Measurements from ENCODE around the gene PLVAP. TPM values are rescaled to one million over a fixed set of nuclear protein-coding genes. Genes with fewer than 3 reads are reported as not detected.

PLVAP gene
- total RNA-seq, 2 donors from 2014 or later = 48.3 to 83.7 TPM

DNA sequence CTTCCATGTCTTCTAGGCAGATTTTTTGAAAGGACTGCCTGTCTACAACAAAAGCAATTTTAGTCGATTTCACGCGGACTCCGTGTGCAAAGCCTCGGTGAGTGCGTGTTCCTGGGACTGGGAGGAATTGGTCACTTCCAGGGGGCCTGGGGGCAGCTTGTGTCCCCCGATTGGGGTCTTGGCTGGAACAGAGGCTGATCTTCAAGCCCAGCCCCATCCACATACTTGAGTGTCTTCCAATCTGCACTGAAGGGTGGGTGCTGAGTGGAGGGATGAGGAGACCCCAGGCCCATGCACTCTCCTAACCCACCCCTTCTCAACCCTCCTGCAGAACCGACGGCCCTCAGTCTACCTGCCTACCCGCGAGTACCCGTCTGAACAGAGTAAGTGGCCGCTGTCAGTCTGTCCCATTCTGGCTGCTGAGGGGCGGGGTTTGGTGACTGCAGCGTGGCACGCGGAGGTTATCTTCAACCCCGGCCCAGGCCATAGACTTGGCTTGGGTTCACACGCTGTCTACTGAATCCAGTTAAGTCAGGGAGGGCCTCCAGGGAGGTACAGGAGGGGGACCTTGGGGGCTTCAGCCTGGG is 63.0 kb downstream of the PLVAP start:
- no peak overlapping the region for H3K27ac ChIP-seq
- no peaks in the 10 kb centered on the region for H3K9me3 ChIP-seq
- H3K27me3 ChIP-seq = no peaks in the 10 kb centered on the region
- TF ChIP-seq, protein P1, sequence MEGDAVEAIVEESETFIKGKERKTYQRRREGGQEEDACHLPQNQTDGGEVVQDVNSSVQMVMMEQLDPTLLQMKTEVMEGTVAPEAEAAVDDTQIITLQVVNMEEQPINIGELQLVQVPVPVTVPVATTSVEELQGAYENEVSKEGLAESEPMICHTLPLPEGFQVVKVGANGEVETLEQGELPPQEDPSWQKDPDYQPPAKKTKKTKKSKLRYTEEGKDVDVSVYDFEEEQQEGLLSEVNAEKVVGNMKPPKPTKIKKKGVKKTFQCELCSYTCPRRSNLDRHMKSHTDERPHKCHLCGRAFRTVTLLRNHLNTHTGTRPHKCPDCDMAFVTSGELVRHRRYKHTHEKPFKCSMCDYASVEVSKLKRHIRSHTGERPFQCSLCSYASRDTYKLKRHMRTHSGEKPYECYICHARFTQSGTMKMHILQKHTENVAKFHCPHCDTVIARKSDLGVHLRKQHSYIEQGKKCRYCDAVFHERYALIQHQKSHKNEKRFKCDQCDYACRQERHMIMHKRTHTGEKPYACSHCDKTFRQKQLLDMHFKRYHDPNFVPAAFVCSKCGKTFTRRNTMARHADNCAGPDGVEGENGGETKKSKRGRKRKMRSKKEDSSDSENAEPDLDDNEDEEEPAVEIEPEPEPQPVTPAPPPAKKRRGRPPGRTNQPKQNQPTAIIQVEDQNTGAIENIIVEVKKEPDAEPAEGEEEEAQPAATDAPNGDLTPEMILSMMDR (IDR thresholded peaks at IDR 0.05) = no peak
- H3K36me3 ChIP-seq = peaks cover 19% of the 10 kb centered on the region
- DNase-seq (ENCODE audit: low spot score) = no peak
- peaks cover 0 to 26% of the 10 kb centered on the region in 2 donors for H3K4me1 ChIP-seq
- no peak overlapping the region for H3K4me3 ChIP-seq

DNA sequence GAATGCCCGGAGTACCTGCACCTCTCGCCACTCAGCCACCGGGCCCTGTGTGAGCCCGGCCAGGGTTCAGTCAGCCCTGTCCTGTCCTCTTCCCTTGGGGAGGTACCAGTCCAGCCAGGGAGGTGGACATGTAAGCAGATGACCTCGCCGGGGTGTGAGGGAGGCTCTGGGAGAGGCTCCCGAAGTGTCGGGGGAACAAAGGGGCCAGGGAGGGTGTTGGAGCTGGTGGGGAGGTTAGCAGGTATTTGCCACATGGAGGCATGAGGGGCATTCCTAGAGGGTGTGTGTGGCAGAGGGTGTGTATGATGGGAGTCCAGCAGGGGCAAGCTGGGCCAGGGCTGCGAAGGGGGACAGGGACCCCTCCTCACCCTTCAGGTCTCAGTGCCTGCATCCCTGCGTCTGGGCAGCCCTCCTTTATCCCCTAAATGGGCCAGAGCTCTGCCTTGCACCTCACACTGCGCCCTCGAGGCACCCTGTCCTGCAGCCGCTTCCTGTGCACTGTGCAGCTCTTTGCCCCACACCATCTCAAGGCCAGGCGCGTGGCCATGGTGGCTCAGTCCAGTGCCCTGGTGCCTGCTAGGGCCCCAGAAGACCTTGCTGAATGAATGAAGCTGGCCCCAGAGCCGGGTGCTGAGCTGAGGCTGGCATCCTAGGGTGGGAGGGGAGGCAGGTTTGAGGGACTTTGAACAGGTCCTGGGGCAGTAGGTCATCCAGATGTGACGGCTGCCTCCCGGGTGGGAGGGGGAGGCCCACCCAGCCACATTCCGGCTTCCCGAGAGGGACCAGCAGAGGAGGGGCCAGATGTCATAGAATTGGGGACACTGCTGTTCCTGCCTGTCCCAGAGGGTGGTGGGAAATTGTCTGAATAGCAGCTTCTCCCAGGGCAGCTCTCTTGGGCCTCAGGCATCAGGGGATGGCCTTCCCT is 64.7 kb downstream of the PLVAP start:
- DNase-seq (ENCODE audit: low spot score) = no peak
- no peak overlapping the region for H3K27ac ChIP-seq
- no peaks in the 10 kb centered on the region for H3K27me3 ChIP-seq
- H3K36me3 ChIP-seq = peaks cover 19% of the 10 kb centered on the region
- peaks cover 0 to 36% of the 10 kb centered on the region in 2 donors for H3K4me1 ChIP-seq
- H3K9me3 ChIP-seq = no peaks in the 10 kb centered on the region
- TF ChIP-seq, protein P1 (IDR thresholded peaks at IDR 0.05) = no peak
- H3K4me3 ChIP-seq = no peak overlapping the region

- Histone ChIP-seq H3K27me3 (no peaks in the 10 kb centered on the region), H3K9me3 (no peaks in the 10 kb centered on the region), H3K27ac (no peak overlapping the region), H3K36me3 (peaks cover 19% of the 10 kb centered on the region), H3K4me1 (peaks cover 0 to 44% of the 10 kb centered on the region in 2 donors), H3K4me3 (no peak overlapping the region)
- TF ChIP-seq, protein P1 (IDR thresholded peaks at IDR 0.05) = no peak
- no peak for DNase-seq (ENCODE audit: low spot score)
These were observed 65.5 kb downstream of the PLVAP start for GRCh38 chr19:17311455-17312188.

GRCh38 chr19:17309965-17310461 is 67.1 kb downstream of the PLVAP start:
- Histone ChIP-seq H3K4me3 (peak overlapping the region; percentile 84 to 99), H3K4me1 (peaks cover 0 to 56% of the 10 kb centered on the region in 2 donors), H3K36me3 (peaks cover 9% of the 10 kb centered on the region), H3K9me3 (no peaks in the 10 kb centered on the region), H3K27ac (peak overlapping the region; percentile 60 to 83), H3K27me3 (no peaks in the 10 kb centered on the region)
- TF ChIP-seq, protein P1 (IDR thresholded peaks at IDR 0.05) = no peak
- DNase-seq (ENCODE audit: low spot score) = no peak

DNA sequence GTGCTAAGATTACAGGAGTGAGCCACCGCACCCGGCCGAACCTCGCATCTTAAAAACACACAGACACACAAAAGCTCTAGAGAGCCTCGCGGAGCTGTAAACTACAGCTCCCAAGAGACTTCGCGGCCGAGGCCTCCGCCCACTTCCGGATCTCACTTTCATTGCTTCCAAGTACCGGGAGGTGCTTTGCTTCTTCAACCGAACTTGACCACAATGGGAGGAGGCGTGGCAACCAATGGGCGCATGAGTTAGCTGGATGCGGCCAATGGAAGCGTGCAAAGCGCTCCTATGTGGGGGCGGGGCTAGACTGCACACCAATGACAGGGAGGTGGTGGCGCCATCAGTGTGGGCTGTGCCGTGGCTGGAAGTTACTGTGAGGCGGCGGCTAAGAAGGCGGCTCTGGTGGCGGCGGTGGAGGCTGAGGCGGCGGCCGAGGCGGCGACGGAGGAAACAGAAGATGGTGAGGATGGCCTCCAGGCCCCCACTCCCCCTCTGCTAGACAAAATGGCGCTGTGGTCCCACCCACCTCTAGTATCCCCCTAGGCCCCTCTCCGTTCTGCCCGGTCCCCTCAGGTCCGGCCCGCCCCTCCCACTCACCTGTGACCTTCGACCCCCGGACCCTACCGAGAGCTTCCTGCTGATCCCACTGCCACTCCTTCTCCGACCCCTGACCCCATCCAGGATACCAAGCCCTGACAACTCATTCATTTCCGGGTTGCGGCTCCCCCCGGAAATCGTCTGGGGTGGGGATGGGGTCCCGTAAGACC is 67.8 kb downstream of the PLVAP start, which contains the start of gene DDA1:
TSS of gene DDA1 (plus strand) at position 366 of the 767 bp plus-strand sequence. CDS start at position 458, 92 bp downstream.
- no peaks in the 10 kb centered on the region for H3K27me3 ChIP-seq
- H3K4me3 ChIP-seq = peak within 1 kb of the TSS; percentile 84 to 99
- peaks cover 0 to 62% of the 10 kb centered on the region in 2 donors for H3K4me1 ChIP-seq
- DNase-seq (ENCODE audit: low spot score) = peak; percentile 100
- H3K9me3 ChIP-seq = no peaks in the 10 kb centered on the region
- TF ChIP-seq, protein P1 (IDR thresholded peaks at IDR 0.05) = no peak
- H3K36me3 ChIP-seq = peaks cover 5% of the 10 kb centered on the region
- H3K27ac ChIP-seq = peak within 1 kb of the TSS; percentile 60 to 83
